Lung (tissue), 12 donors: Measurements from ENCODE around the gene BCL2L2. TPM values are rescaled to one million over a fixed set of nuclear protein-coding genes. Genes with fewer than 3 reads are reported as not detected.
"Not testable (repeated sequence)": the region's sequence is repeated elsewhere in the genome, so short reads cannot be mapped to it uniquely, and the experiment has no call there.

Source experiments
- ATAC-seq: fragments of 200-7000 bp; cut with Tn5 transposase; one replicate; pipeline ENCODE4 v1.9.1; 2020; ENCODE audit warnings: moderate number of reproducible peaks; ENCODE audit not compliant: insufficient read depth, low FRiP score
- DNase-seq, 3 donors: peaks; one replicate each; pipeline ENCODE4 v3.0.0-alpha.2; 2013 to 2017
- H3K27ac ChIP-seq, 2 donors: one replicate each; pipeline ENCODE4 v1.5.1; 2013; ENCODE audit warnings: mild to moderate bottlenecking in 2 of 2, moderate library complexity in 2 of 2, control low read depth in 1 of 2, inconsistent platforms in 1 of 2, low read depth in 1 of 2, low read length in 1 of 2
- H3K27me3 ChIP-seq, 3 donors: one replicate each; pipeline ENCODE4 v1.5.1; 2013; ENCODE audit warnings: low read length in 2 of 3; ENCODE audit not compliant: control insufficient read depth in 3 of 3, insufficient read depth in 3 of 3
- H3K36me3 ChIP-seq, 4 donors: one replicate each; pipeline ENCODE4 v1.5.1; 2013; ENCODE audit warnings: low read length in 4 of 4, mild to moderate bottlenecking in 1 of 4, moderate library complexity in 1 of 4; ENCODE audit not compliant: control insufficient read depth in 4 of 4, insufficient read depth in 4 of 4
- H3K4me1 ChIP-seq, 5 donors: one replicate each; pipeline ENCODE4 v1.5.1; 2013; ENCODE audit warnings: low read length in 5 of 5, mild to moderate bottlenecking in 2 of 5, moderate library complexity in 1 of 5; ENCODE audit not compliant: control insufficient read depth in 5 of 5, insufficient read depth in 5 of 5
- H3K4me3 ChIP-seq: one replicate; pipeline ENCODE4 v1.5.1; 2013; ENCODE audit warnings: mild to moderate bottlenecking, control low read depth, moderate library complexity
- H3K9ac ChIP-seq, 2 donors: one replicate each; pipeline ENCODE4 v1.5.1; 2013; ENCODE audit warnings: low read length in 2 of 2, control low read depth in 1 of 2; ENCODE audit not compliant: insufficient read depth in 1 of 2
- H3K9me3 ChIP-seq, 4 donors: one replicate each; pipeline ENCODE4 v1.5.1; 2013; ENCODE audit warnings: low read length in 3 of 4, mild to moderate bottlenecking in 1 of 4, moderate library complexity in 1 of 4; ENCODE audit not compliant: control insufficient read depth in 4 of 4, insufficient read depth in 3 of 4
- WGBS, 2 donors: extraction: QIAGEN DNeasy Blood & Tissue Kit; methylation state at CpG; one replicate each; pipeline ENCODE4 v1.1.7; 2013; 5-methylcytosine and 5-hydroxymethylcytosine counted together
- polyA plus RNA-seq, 2 donors: library from polyadenylated mRNA; stranded (reverse); fragments of 200-250 nt; gene quantifications; one replicate each; pipeline ENCODE4 v1.2.1, GENCODE V29; 2013
- total RNA-seq, 2 donors: library from RNA; depleted of rRNA in 1 of 2; stranded (reverse); fragments of >200 nt in 1 of 2; gene quantifications; one replicate each; pipeline ENCODE4 v1.2.1, GENCODE V29; 2014 to 2021
- TF ChIP-seq, protein P1 (sequence below): IDR thresholded peaks from 2 replicates; pipeline ENCODE4 v1.5.1; 2012; ENCODE audit warnings: mild to moderate bottlenecking; ENCODE audit errors: control extremely low read depth, extremely low read depth
- donor health status: control.
- donor health status: control.
- donor health status: Bipolar disorder and iron deficiency.
- donor health status: healthy.
- donor health status: DM: yes; HTN: yes; CAD: no.

Gene BCL2L2
- total and polyA plus RNA-seq, 4 donors: 20.8 to 52.8 (median 39.8) TPM

DNA sequence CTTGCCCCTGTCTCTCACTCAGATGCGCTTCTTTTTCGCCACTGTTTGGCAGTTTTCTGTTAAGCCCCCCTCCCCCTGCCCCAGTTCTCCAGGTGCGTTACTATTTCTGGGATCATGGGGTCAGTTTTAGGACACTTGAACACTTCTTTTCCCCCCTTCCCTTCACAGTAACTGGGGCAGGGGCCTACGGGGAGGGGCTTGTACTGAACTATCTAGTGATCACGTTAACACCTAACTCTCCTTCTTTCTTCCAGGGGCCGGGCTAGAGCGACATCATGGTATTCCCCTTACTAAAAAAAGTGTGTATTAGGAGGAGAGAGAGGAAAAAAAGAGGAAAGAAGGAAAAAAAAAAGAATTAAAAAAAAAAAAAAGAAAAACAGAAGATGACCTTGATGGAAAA, 18.4 kb downstream of the BCL2L2 start:
- Histone ChIP-seq H3K4me3 (no peak overlapping the region), H3K4me1 (peaks cover 0 to 15% (median 5%) of the 10 kb centered on the region in 5 donors), H3K27ac (no peak overlapping the region), H3K9ac (no peak overlapping the region), H3K27me3 (no peaks in the 10 kb centered on the region), H3K36me3 (peaks cover 14 to 25% (median 21%) of the 10 kb centered on the region in 4 donors), H3K9me3 (no peaks in the 10 kb centered on the region)
- DNase-seq: no peak
- no peak for ATAC-seq
- WGBS, 2 donors: 87 to 93% methylated on average over 7 of the region's 7 CpGs
- TF ChIP-seq, protein P1, sequence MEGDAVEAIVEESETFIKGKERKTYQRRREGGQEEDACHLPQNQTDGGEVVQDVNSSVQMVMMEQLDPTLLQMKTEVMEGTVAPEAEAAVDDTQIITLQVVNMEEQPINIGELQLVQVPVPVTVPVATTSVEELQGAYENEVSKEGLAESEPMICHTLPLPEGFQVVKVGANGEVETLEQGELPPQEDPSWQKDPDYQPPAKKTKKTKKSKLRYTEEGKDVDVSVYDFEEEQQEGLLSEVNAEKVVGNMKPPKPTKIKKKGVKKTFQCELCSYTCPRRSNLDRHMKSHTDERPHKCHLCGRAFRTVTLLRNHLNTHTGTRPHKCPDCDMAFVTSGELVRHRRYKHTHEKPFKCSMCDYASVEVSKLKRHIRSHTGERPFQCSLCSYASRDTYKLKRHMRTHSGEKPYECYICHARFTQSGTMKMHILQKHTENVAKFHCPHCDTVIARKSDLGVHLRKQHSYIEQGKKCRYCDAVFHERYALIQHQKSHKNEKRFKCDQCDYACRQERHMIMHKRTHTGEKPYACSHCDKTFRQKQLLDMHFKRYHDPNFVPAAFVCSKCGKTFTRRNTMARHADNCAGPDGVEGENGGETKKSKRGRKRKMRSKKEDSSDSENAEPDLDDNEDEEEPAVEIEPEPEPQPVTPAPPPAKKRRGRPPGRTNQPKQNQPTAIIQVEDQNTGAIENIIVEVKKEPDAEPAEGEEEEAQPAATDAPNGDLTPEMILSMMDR: no peak

DNA sequence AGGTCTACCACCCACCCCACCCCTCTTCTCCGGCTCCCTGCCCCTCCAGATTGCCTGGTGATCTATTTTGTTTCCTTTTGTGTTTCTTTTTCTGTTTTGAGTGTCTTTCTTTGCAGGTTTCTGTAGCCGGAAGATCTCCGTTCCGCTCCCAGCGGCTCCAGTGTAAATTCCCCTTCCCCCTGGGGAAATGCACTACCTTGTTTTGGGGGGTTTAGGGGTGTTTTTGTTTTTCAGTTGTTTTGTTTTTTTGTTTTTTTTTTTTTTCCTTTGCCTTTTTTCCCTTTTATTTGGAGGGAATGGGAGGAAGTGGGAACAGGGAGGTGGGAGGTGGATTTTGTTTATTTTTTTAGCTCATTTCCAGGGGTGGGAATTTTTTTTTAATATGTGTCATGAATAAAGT, 19.1 kb downstream of the BCL2L2 start:
- not testable (repeated sequence) for H3K9me3 ChIP-seq, ATAC-seq, H3K4me3 ChIP-seq, H3K9ac ChIP-seq, DNase-seq, H3K27ac ChIP-seq, H3K4me1 ChIP-seq, H3K27me3 ChIP-seq
- 92 to 94% methylated on average over 5 of the region's 5 CpGs for WGBS, 2 donors
- peaks cover 14 to 25% (median 21%) of the 10 kb centered on the region in 4 donors for H3K36me3 ChIP-seq

DNA sequence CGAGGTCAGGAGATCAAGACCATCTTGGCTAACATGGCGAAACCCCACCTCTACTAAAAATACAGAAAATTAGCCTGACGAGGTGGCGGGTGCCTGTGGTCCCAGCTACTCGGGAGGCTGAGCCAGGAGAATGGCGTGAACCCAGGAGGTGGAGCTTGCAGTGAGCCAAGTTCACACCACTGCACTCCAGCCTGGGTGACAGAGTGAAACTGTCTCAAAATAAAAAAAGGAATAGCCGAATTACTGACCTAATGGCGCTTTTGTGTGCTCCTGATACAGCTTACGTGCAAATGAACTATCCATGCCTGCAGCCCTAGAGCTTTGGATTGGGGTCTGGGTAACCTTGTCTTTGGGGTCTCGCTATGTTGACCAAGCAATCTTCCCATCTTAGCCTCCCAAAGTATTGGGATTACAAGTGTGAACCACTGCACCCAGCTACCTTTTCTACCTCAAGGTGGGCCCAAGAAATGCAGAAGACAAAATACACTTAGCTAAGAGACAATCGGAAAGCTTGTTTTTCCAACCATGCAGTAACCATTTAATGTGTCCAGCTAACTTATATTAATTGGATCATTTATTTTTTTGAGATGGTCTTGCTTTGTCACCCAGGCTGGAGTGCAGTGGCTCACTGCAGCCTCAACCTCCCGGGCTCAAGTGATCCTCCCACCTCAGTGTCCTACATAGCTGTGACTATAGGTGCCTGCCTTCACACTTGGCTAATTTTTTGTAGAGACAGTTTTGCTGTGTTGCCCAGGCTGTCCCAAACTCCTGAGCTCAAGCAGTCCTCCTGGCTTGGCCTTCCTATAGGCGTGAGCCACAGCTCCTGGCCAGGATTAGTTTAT, 20.1 kb downstream of the BCL2L2 start:
- Histone ChIP-seq H3K27me3 (no peaks in the 10 kb centered on the region), H3K36me3 (peaks cover 14 to 25% (median 21%) of the 10 kb centered on the region in 4 donors), H3K9me3 (no peaks in the 10 kb centered on the region), H3K4me1 (peaks cover 0 to 9% (median 5%) of the 10 kb centered on the region in 5 donors), H3K9ac (no peak overlapping the region), H3K4me3 (no peak overlapping the region), H3K27ac (no peak overlapping the region)
- TF ChIP-seq, protein P1: no peak
- WGBS, 2 donors: 83 to 86% methylated on average over 13 of the region's 13 CpGs
- ATAC-seq: no peak
- DNase-seq: no peak

DNA sequence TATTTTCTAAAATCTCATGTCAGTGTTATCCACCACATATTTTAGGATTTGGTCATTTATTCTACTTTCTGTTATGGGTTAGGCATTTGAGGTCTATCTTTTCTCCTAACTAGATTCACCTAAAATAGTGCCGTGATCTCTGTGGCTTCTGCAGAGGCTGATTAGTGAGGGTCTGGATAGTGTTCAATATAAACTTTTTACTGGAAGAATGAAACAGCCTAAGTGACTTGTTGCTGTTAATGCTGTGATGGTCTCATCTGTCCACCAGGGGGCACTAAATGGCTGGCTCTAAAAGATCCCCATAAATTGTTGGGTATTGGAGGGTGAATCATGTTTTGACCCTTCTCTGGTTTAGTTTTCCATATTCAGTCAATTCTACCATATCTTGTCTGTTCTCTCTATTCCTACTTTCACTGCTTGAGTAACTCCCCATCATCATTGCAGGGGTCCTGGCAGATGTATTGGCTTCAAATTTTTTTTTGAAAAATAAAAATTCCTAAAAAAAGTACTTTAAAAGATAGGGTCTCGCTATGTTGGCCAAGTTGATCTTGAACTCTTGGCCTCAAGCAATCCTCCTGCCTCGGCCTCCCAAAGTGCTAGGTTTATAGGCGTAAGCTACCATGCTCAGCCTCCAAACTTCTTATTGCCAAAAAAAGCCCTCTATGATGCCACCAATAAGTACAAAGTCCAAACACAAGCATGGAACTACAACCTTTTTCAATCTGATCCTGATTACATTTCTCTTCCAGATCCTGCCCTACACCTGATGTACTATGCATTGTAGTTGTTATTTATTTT, 21.5 kb downstream of the BCL2L2 start:
- ATAC-seq (peak; percentile 84), DNase-seq (peak; percentile 75 to 89 (median 85))
- TF ChIP-seq, protein P1: peak; percentile 90
- H3K36me3 ChIP-seq: peaks cover 14 to 19% (median 15%) of the 10 kb centered on the region in 4 donors
- H3K9me3 ChIP-seq: no peaks in the 10 kb centered on the region
- H3K4me3 ChIP-seq: no peak overlapping the region
- WGBS, 2 donors: 41 to 45% methylated on average over 4 of the region's 4 CpGs
- H3K4me1 ChIP-seq: peaks cover 0 to under 1% (median 0%) of the 10 kb centered on the region in 5 donors
- H3K9ac ChIP-seq: no peak overlapping the region
- no peak overlapping the region for H3K27ac ChIP-seq
- no peaks in the 10 kb centered on the region for H3K27me3 ChIP-seq
